Measurements from ENCODE around the gene FSCN2. TPM values are rescaled to one million over a fixed set of nuclear protein-coding genes. Genes with fewer than 3 reads are reported as not detected.

Gene FSCN2
- total and polyA plus RNA-seq, 2 experiments from 2014 or later = 0.13 to 1.6 TPM

GRCh38 chr17:81545160-81545949 lies 17.2 kb downstream of the FSCN2 start:
- H3K27ac Mint-ChIP-seq = no peak overlapping the region
- no peak for DNase-seq (ENCODE audit: low spot score)
- no peak overlapping the region for H3K4me3 Mint-ChIP-seq
- Histone ChIP-seq H3K36me3 (ENCODE audit: insufficient read depth) (no peaks in the 10 kb centered on the region; the same call in 1 of the 2 replicates), H3K4me3 (no peak overlapping the region), H3K4me1 (ENCODE audit: insufficient read depth) (no peaks in the 10 kb centered on the region), H3K4me2 (no peak overlapping the region), H2AFZ (no peak overlapping the region), H3K9me2 (ENCODE audit: insufficient read depth) (no peaks in the 10 kb centered on the region), H3K27ac (ENCODE audit: low read depth) (no peak overlapping the region), H3F3A (replicated peaks; ENCODE audit: low read depth) (no peaks in the 10 kb centered on the region), H3K79me2 (replicated peaks; ENCODE audit: insufficient read depth) (peaks cover 10% of the 10 kb centered on the region; the same call in 1 of the 2 replicates), H3K27me3 (ENCODE audit: insufficient read depth) (no peaks in the 10 kb centered on the region), H4K20me1 (replicated peaks; ENCODE audit: insufficient read depth) (no peaks in the 10 kb centered on the region; the same call in 1 of the 2 replicates)
- H3K9me3 Mint-ChIP-seq = no peaks in the 10 kb centered on the region
- H3K27me3 Mint-ChIP-seq (ENCODE audit: insufficient read depth, low read depth, poor library complexity) = peaks cover 2% of the 10 kb centered on the region
- peaks cover 36% of the 10 kb centered on the region for H3K36me3 Mint-ChIP-seq (ENCODE audit: low read depth)
- H3K4me1 Mint-ChIP-seq = no peaks in the 10 kb centered on the region
- no peak for ATAC-seq
- TF ChIP-seq EZH2 (IDR thresholded peaks at IDR 0.05; ENCODE audit: low read depth, unreplicated experiment) (no peak), EZH2phosphoT487 (IDR thresholded peaks at IDR 0.05; ENCODE audit: unreplicated experiment) (no peak), ZNF114 (CRISPR knock-in tag; IDR thresholded peaks at IDR 0.05) (no peak), POLR2AphosphoS5 (IDR thresholded peaks at IDR 0.05; ENCODE audit: low read depth) (no peak), CTCF (conservative IDR thresholded peaks at IDR 0.05; ENCODE audit: low read depth in 2 of 2) (no peak), ETS1 (IDR thresholded peaks at IDR 0.05) (no peak), REST (IDR thresholded peaks at IDR 0.05; ENCODE audit: unreplicated experiment) (no peak), NANOG (IDR thresholded peaks at IDR 0.05; ENCODE audit: borderline replicate concordance) (no peak), CREB1 (CRISPR knock-in tag; IDR thresholded peaks at IDR 0.05; ENCODE audit: low read depth) (no peak), STAT1 (IDR thresholded peaks at IDR 0.05; ENCODE audit: unreplicated experiment) (no peak), ZNF462 (CRISPR knock-in tag; IDR thresholded peaks at IDR 0.05) (no peak), ZNF331 (CRISPR knock-in tag; IDR thresholded peaks at IDR 0.05; ENCODE audit: low read depth) (no peak), JUNB (IDR thresholded peaks at IDR 0.05; ENCODE audit: unreplicated experiment) (no peak)
